ENCODE data around the gene PHF14. TPM values are rescaled to one million over a fixed set of nuclear protein-coding genes. Genes with fewer than 3 reads are reported as not detected.
A peak's percentile ranks its signal among the peaks of the same experiment; 100 is the strongest.

Gene PHF14
- total RNA-seq, 1 donor from 2014 or later = 72.1 TPM

DNA sequence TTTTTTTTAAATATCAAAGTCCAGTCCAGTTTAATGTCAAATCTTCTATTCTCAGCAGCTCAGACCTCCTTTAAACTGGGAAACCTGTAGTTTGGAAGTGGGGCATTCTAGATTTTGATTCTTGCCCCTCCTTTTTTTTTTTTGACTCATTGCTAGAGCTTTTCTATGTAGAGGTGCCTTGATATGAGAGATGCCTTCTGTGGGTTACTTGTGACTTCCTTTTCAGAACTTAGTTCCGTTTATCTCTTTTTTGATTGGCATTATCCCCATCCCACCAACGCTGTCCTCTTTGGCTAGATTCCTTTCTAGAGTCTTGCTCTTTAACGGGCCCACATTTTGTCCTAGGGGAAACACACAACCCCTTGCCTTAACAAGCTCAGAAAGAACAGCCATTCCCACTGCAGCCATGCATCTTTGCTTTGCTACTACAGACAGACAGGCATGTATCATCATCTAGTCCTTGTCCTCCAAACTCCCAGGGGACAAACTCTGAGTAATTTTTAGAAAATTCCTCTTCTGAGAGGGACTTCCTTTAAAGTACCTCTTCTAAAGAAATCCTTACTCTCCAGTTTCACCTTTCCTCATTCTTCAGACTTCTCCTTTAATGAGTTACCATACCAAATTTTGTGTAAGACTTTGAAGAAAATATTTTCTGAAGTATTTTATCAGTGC is 153.6 kb downstream of the PHF14 start:
- H3K36me3 Mint-ChIP-seq = peaks cover 13% of the 10 kb centered on the region
- H3K4me3 Mint-ChIP-seq = no peak overlapping the region
- H3K27me3 Mint-ChIP-seq (ENCODE audit: low read depth) = no peaks in the 10 kb centered on the region
- TF ChIP-seq, protein P1, sequence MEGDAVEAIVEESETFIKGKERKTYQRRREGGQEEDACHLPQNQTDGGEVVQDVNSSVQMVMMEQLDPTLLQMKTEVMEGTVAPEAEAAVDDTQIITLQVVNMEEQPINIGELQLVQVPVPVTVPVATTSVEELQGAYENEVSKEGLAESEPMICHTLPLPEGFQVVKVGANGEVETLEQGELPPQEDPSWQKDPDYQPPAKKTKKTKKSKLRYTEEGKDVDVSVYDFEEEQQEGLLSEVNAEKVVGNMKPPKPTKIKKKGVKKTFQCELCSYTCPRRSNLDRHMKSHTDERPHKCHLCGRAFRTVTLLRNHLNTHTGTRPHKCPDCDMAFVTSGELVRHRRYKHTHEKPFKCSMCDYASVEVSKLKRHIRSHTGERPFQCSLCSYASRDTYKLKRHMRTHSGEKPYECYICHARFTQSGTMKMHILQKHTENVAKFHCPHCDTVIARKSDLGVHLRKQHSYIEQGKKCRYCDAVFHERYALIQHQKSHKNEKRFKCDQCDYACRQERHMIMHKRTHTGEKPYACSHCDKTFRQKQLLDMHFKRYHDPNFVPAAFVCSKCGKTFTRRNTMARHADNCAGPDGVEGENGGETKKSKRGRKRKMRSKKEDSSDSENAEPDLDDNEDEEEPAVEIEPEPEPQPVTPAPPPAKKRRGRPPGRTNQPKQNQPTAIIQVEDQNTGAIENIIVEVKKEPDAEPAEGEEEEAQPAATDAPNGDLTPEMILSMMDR (IDR thresholded peaks at IDR 0.05; ENCODE audit: unreplicated experiment) = no peak
- H3K4me1 Mint-ChIP-seq = peaks cover 43% of the 10 kb centered on the region
- no peak for DNase-seq (ENCODE audit: low spot score in 2 of 2, unreplicated experiment in 2 of 2)
- H3K9me3 Mint-ChIP-seq = no peaks in the 10 kb centered on the region
- peak overlapping the region; percentile 5 for H3K27ac Mint-ChIP-seq

DNA sequence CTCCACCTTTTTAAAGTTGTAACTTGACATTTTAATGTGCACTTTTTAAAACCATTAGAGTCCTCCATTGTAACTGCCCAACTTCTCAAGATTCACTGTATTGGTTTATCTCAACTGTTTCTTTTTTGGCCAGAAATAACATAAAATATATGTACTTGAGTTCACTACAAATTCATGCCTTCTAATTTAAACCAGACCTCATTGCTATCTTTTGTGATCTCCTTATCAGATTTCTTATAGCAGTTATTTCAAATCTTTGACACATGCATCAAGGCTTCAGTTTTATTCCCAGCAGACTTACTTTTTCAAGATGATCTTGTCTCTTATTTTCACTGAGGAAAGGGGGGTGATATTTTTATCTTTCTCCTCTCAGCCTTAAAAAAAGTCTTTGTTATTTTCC is 154.3 kb downstream of the PHF14 start:
- no peaks in the 10 kb centered on the region for H3K9me3 Mint-ChIP-seq
- peak overlapping the region; percentile 62 for H3K27ac Mint-ChIP-seq
- no peaks in the 10 kb centered on the region for H3K27me3 Mint-ChIP-seq (ENCODE audit: low read depth)
- TF ChIP-seq, protein P1 (IDR thresholded peaks at IDR 0.05; ENCODE audit: unreplicated experiment) = no peak
- peaks cover 43% of the 10 kb centered on the region for H3K4me1 Mint-ChIP-seq
- no peak overlapping the region for H3K4me3 Mint-ChIP-seq
- no peak for DNase-seq (ENCODE audit: low spot score in 2 of 2, unreplicated experiment in 2 of 2)
- peaks cover 8% of the 10 kb centered on the region for H3K36me3 Mint-ChIP-seq

DNA sequence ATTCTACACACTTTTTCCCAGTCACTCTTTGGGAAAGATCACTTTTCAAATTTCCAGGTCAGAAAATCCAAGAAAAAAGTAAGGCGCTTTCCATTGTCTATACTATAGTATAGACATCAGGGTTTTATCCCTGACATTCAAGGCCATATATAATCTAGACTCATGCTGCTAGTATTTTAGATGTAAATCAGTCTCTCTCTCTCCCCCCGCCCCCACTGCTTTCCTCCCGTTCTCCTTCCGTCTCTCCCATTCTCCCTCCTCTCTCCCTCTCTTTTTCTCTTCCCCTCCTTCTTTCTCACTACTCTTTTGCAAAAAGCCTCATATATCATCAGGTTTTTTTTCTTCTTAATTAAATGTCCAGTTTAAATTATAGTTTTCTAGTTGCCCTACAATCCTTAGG is 154.8 kb downstream of the PHF14 start:
- Mint-ChIP-seq H3K4me1 (peaks cover 44% of the 10 kb centered on the region), H3K27me3 (ENCODE audit: low read depth) (no peaks in the 10 kb centered on the region), H3K27ac (peak overlapping the region; percentile 62), H3K9me3 (no peaks in the 10 kb centered on the region), H3K4me3 (no peak overlapping the region), H3K36me3 (peaks cover 8% of the 10 kb centered on the region)
- DNase-seq (ENCODE audit: low spot score in 2 of 2, unreplicated experiment in 2 of 2) = no peak
- TF ChIP-seq, protein P1 (IDR thresholded peaks at IDR 0.05; ENCODE audit: unreplicated experiment) = no peak

DNA sequence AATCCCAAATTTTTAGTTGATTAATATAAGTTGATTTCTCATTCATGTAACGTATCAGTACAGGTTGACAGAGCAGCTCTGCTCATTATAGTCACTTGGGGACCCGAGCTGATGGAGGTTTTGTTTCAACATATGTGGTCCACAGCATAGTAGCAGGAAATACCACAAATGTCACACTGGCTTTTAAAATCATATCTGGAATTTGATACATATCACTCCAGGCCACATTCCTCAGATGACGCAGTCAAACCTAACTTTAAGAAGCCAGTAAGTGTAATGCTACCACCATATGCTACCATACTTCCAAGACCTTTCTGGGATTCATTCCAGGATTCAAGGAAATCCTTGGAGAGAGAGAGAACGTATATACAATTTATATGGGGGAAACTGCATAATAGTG is 156.3 kb downstream of the PHF14 start:
- TF ChIP-seq, protein P1 (IDR thresholded peaks at IDR 0.05; ENCODE audit: unreplicated experiment) = no peak
- Mint-ChIP-seq H3K27ac (no peak overlapping the region), H3K4me1 (peaks cover 52% of the 10 kb centered on the region), H3K9me3 (no peaks in the 10 kb centered on the region), H3K27me3 (ENCODE audit: low read depth) (no peaks in the 10 kb centered on the region), H3K4me3 (no peak overlapping the region), H3K36me3 (peaks cover 8% of the 10 kb centered on the region)
- DNase-seq (ENCODE audit: low spot score in 2 of 2, unreplicated experiment in 2 of 2) = no peak

DNA sequence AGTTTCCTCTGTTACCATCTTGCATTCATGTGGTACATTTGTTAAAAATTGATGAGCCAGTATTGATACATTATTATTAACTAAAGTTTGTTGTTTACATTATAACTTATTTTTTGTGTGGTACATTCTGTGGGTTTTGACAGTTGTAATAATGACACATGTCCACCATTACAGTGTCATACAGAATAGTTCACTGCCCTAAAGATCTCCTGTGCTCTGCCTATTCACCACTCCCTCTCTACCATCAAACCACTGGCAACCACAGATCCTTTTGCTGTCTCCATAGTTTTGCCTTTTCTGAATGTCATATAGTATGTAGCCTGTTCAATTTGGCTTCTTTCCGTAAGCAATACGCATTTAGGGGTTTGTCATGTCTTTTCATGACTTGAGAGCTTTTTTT is 156.9 kb downstream of the PHF14 start:
- TF ChIP-seq, protein P1 (IDR thresholded peaks at IDR 0.05; ENCODE audit: unreplicated experiment) = no peak
- H3K27me3 Mint-ChIP-seq (ENCODE audit: low read depth) = no peaks in the 10 kb centered on the region
- no peak overlapping the region for H3K4me3 Mint-ChIP-seq
- no peak overlapping the region for H3K27ac Mint-ChIP-seq
- no peak for DNase-seq (ENCODE audit: low spot score in 2 of 2, unreplicated experiment in 2 of 2)
- H3K9me3 Mint-ChIP-seq = no peaks in the 10 kb centered on the region
- H3K4me1 Mint-ChIP-seq = peaks cover 54% of the 10 kb centered on the region
- H3K36me3 Mint-ChIP-seq = peaks cover 8% of the 10 kb centered on the region

Data from mesothelial cell of epicardium (in vitro differentiated cells).